ENCODE measurements around the gene PAX2.

Gene PAX2

DNA sequence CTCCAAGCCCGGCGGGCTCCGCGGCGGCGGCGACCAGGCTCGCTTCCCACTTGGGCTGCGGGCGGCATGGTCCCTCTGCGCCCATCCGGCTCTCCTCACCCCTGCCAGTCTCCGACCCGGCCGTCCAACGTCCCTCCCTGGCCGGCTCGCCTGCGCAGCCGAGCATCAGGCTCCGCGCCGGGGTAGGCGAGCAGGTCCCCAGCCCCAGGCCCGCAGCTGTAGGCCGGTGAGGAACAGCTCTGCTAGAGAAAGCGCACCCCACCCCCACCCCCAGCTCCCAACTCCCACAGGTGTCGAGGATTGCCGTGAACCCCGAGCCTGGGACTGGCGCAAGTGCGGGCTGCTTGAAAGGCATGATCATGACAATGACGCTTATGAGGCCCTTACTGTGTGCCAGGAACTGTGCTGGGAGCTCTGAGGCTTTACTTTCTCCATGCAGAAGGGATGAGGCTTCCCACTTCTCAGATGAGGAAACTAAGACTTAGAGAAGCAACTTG lies 20.8 kb upstream of the PAX2 start:
- no peak for DNase-seq (ENCODE audit: low read depth in 2 of 2, low spot score in 1 of 2)

DNA sequence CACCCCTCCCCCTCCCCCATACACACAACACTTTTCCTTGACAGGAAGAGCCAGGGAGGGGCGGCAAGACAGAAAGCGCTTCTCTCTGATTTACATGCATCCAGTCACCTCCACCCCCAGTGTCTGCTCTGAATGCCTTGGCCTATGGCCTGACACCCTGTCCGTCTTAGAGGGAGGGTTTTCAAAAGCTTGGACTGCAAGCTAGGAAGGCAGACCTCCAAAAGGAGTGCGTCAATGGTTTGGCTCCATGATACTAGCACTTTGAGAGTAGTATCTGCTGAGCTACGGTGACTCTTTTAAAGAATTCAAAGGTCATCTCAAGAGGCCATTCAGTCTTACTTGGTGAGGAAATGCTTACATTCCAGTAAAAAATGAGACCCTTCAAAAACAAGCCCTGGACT lies 20.3 kb upstream of the PAX2 start:
- no peak for DNase-seq (ENCODE audit: low read depth in 2 of 2, low spot score in 1 of 2)

DNA sequence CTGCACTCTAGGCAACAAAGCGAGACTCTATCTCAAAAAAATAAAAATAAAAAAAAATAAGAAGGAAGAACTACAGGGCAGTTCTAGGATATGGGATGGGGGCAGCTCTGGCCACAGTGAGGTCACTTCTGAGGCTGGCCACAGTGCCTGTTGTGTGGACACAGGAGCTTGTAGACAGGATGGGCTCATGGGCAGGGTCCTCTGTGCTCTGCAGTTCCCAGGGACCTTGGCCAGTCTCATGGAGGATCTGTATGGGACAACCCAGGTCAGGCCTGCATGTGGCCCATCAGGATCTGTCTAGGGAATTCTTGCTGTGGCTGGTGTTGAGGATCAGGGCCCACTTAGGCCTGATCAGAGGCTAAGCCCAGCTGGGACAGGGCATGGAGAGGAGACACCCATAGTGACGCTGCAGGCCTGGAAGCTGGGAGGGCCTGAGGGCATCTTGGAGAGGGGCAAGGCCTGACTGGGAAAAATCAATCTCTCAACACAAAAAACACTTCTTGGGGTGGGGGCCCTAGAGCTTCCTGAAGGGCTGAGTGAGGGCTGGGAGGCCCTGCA lies 19.4 kb upstream of the PAX2 start:
- no peak for DNase-seq (ENCODE audit: low read depth in 2 of 2, low spot score in 1 of 2)

DNA sequence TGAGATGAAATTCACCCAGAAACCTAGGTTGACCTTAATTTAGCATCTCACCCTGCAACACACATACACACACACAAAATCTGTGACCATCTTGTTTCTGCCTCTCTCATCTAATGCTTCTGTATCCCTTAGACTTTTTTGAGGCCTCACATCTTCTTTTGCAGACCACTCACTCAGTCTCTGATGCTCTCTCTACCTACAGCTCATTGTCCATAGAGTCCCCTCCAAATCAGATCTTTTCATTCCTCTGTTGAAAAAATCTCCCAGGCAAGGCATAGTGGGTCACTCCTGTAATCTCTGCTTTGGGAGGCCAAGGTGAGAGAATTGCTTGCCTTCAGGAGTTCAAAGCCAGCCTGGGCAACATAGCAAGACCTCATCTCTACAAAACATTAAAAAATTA lies 17.6 kb upstream of the PAX2 start:
- no peak for DNase-seq (ENCODE audit: low read depth in 2 of 2, low spot score in 1 of 2)

DNA sequence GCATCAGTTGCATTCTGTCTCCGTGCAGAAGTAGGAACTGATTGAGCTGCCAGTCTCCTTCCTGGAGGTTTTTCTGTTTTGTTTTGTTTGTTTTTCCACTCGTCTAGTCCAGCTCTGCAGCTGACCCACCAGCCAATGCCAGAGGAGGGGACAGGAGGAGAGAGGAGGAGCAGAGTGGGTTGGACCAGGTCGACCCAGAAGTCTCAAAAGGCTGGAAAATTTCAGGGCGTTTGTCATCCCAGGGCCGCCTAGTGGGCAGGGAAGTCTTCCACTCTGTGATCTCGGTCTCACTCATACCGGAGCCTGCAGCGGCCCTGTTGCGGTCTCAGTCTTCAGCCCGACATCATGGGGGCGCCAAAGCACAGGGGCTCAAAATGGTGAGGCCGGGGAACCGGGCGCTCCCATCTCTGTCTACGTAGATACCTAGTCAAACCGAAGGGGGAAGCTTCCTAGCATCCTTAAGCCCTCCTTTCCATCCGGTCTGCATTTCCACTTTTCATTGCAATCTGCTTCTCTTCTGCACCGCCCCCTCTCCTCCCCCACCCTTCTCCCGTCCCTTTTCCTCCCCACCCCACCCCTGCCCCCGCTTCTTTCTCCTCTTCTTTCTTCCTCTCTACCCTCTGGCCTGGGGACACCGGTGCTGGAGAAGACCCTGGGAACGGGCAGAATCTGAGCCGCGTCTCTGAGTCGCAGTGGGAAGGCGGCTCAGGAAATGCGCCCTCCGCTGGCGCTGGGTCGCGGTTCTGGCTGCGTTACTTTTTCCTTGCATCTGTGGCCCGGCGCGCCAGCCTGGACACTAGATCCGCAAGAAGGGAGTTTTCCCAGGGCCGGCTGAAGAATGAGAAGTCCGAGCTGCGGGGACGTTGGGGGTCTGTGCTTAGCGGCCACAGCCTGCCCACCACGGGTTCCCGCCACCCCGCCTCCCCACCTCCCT lies 16.2 kb upstream of the PAX2 start:
- DNase-seq (ENCODE audit: low read depth in 2 of 2, low spot score in 1 of 2): no peak

DNA sequence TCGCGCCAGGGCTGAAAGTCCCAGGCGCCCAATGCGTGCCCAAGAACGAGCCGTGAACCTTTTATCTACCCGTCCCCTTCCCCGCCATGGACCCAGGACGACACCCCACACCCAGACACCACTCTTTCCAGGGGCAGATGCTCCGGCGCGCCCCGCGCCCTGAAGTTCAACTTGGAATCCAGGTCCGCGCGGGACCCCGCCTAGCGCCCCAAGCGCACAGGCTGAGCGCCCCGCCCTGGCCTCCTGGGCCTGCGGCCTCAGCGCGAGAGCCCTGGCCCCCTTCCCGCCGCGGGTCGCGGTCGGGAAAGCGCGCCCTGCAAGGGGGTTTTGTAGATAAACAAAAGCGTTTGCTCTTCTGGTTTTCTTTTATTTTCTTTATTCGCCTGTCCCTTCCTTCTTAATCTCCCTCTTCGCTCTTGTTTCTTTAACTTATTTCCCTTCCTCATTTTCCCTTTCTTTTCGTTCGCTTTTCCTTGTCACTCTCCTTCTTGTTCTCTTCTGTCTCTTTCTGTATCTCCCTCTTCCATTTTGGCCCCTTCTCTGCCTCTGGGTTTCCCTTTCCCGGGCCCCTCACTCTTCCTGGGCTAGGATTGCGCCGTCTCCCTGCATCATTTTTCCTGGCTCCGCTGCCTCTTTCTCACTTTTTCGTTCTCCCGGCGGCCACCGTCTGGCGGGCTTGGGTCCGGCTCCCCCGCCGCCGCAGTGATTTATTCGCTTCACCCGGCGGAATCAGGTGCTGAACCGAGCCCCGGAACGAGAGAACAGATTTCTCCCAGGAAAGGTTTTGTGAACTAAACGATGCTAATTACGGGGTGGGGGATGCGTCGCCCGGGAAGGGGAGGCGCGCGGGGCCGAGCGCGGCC lies 15.3 kb upstream of the PAX2 start:
- no peak for DNase-seq (ENCODE audit: low read depth in 2 of 2, low spot score in 1 of 2)

DNA sequence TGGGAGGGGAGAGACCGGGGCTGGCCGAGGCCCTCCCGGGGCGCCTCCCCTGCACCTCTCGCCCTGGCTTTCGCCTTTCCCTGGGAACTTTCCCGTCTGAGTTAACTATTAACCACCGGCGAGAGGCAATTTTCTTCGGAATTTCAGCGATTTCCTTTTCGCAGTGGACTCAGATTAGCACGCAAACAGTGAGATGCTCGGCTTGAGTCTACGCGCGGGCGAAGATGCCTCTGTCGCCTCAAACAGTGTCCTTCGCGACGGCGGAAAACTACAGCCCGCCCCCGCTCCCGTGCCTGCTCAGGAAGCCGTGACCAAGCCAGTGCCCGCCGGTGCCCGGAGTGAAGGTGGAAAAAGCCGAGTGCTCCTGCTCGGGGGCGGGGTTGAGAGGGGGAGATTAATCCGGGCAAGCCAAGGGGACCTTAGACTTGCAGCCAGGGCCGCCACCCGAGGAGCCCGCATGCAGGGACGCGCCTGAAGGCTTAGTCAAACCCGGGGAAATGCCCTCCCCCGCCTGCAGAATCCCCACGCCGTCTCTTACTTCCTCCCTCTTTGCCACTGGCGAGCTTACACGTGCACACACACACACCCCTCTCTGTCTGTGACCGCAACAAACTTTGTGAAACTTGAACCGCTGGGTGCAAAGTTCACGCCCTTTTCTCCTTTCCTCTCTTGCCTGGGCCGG lies 14.5 kb upstream of the PAX2 start:
- no peak for DNase-seq (ENCODE audit: low read depth in 2 of 2, low spot score in 1 of 2)

DNA sequence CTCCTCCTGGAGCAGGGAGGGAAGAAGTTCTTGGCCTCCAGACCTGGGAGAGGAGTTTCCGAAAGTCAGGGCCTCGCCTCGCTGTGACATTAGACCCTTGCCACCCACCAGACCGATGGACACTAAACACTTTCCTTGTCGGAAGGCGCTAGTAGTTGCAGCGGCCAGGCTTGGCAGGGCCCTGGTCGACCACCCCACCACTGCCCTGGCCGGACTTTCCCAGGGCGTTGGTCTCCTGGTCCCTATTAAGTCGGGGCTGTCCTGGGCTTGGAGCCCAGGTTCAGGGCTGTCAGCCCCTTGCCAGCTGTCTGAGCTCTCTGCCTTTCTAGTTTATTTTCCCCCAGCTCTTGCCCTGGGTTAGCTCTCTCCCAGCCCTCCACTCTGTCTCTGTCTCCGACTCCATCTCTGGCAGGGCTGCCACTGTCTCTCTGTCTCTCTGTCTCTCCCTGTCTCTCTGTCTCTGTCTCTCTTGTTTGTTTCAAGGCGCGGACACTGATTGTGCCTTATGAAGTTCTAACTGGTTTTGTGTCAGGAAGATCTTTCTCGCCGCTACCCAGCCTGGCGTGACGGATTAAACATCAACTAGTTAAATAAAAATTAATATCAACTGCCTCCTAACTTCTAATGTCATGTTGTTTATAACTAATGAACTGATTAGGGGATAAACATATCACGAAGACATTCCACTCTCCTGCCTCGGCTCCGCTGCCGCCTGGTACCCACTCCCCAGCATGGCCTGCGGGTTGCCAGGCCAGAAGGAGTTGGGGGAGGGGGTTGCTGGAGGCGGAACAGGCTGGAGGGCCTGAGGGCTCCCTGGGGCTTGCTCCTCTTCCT lies 13.8 kb upstream of the PAX2 start:
- DNase-seq (ENCODE audit: low read depth in 2 of 2, low spot score in 1 of 2): no peak

DNA sequence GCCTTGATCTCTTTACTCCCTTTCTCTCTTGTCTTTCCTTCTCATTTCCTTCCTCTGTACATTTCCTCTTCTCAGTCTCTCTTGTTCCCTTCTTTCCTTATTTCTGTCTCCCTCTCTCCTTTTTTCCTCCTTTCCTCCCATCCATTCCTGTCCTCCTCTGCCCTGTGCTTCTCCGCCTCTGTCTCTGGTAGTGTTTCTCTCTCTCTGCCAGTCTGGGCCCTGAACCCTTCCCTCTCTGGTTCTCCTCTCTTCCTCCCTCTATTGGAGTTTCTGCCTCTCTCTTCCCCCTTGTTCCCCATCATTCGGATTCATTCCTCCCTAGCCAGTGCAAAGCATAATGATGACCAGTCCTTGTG lies 13.2 kb upstream of the PAX2 start:
- DNase-seq (ENCODE audit: low read depth in 2 of 2, low spot score in 1 of 2): no peak

DNA sequence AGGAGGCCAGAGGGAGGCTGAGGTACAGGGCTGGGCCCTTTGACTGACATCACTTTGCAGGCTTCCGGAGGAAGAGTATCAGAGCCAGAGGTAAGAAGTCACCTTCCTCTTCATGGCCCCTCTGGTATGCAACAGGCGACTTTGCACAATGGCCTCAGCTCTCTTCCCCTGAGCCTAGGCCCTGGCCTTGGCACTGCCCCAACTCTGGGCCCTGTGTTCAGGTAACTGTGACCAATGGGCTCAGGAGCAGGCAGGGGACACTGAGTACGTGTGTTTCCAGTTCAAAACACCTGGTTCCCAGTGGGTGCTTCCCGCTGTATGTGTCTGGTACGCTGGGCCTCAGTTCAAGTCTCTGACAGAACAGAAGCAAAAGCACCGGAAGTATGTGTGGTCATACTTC lies 12.1 kb upstream of the PAX2 start:
- no peak for DNase-seq (ENCODE audit: low read depth in 2 of 2, low spot score in 1 of 2)

DNA sequence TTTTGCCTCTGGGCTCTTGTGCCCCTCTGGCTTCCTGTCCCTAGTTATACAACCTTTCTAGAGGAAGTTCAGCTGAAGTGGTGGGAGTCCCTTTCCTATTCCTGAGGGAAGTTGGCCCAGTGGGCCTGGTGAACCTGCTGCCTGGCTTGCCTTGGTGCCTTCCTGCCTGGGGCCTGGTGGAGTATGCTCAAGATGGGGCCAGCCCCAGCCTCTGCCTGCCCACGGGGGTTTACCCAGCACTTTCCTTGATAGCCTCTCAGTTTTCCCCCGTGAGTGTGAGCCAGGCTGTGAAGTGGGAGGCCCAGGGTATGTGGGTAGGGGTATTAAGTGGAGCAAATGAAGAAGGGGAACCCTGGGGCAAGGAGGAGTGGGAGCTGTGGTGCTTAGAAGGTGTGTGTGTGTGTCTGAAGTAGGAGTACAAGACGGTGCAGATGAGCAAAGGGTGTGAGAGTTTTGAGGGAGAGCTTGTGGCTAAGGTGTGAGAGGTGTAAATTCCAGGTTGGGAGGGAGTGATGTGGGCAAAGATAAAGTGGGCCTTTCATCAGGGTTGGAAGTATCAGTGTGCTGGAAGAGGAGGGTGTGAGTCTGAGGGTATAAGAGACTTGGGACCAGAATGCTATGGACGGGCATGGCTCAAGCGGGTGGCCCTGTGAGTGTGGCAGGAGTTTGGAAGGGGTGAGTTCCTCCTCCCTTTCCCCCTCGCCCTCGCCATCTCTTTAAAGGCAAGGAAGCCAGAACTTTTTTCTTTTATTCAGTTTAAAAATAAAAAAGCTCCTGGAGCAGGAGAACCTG lies 10.9 kb upstream of the PAX2 start:
- no peak for DNase-seq (ENCODE audit: low read depth in 2 of 2, low spot score in 1 of 2)

DNA sequence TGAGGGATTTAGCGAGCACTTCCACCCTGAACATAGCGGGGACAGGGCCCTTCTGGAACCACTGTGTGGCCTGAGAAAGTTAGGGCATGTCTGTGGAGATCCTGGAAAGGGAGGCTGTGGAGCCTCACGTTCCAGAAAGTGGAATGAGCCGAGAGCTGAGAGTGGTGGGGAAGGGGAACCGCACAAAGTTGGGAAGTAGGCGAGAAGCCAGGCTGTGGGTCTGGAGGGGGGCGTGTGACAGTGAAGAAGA lies 10.4 kb upstream of the PAX2 start:
- DNase-seq (ENCODE audit: low read depth in 2 of 2, low spot score in 1 of 2): no peak

DNA sequence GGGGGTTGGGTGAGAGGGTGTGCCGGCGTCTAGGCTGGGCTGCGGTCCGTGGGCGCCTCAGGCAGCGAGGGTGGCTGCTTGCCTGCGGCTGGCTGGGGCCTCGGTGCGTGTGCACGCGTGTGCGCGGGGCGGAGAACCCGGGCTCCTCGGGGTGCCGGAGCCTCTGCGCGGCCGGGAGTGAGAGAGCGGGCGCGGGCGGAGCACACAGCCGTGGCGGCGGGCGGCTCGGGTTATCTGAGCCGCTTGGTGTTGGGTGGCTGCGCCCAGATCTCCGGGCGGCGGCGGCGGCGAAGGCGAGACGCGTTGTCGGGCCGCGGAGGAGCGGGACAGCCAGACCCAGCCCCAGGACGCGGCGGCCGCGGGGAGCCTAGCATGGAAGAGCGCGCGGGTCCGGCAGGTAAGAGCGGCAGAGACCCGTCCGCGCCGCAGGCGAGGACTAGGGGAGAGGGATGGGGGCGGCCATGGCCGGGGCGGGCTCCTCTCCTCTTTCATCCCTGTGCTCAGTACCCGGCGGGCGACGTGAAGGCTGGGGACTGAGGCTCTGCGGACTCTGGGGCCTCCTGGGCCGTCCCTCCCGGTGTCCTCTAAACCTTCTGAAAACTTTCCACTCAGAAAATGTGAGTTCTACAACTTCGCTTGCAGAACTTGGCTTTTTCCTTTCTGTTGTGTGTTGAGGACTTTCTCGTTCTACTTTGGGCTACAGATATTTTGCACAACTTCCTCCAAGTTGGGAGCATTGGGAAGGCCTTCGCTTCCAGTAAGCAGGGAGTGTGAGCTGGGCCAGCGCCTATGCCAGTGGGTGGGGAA lies 9.8 kb upstream of the PAX2 start:
- DNase-seq (ENCODE audit: low read depth in 2 of 2, low spot score in 1 of 2): no peak

DNA sequence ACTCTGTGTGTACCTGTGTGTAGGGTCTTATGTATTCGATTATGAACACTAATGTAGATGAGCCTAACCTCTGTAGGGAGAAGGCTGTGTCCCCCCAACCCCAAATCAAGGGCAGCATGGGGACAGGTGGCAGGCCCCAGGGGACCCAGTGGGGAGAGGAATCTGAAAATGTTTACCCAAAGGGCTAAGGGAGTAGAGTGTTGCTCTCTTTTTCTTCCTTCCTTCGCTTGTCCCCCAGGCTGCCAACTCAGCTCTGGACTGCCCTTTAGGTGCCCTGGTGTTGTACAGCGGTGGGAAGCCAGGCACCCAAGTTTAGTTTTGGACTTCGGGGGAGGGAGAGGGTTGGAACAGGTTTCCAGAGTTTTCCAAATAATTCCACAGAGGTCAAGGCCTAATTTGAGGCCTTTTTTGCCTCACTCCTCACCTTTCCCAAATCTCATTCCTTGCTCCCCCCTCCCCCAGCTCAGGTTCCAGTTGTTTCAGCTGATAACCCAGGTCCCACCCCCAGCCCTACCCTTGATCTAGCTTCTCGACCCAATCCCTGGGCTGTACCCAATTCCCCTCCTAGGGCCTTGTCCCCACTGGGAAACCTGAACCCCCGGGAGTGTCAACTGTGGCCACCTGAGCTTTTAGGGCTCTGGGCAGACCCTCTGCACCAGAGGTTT lies 9.1 kb upstream of the PAX2 start:
- no peak for DNase-seq (ENCODE audit: low read depth in 2 of 2, low spot score in 1 of 2)

DNA sequence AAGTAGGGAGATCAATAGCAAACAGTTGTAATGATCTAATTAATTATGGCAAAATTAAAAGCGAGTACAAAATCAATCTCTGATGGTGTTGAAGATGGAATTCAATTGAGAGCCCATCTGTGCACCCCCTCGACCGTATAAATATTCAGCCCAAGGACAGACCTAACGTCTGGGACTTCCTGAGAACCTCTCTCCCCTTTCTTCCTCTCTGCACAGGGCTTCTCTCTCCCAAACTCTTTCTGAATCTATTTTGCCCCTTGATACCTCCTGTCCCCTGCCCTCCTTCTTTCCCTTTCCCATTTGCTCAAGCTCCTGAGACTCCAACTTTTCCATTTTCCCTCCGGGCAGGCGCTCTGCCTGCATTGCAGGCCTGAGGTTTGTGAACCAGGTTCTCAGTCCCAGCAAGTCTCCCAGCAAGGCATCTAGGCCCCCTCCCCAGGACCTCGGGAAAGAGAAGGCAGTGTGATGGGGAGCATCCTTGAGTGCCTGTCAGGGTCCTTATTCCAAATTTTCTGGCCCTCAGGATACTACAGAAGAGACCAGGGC lies 8.5 kb upstream of the PAX2 start:
- no peak for DNase-seq (ENCODE audit: low read depth in 2 of 2, low spot score in 1 of 2)

DNA sequence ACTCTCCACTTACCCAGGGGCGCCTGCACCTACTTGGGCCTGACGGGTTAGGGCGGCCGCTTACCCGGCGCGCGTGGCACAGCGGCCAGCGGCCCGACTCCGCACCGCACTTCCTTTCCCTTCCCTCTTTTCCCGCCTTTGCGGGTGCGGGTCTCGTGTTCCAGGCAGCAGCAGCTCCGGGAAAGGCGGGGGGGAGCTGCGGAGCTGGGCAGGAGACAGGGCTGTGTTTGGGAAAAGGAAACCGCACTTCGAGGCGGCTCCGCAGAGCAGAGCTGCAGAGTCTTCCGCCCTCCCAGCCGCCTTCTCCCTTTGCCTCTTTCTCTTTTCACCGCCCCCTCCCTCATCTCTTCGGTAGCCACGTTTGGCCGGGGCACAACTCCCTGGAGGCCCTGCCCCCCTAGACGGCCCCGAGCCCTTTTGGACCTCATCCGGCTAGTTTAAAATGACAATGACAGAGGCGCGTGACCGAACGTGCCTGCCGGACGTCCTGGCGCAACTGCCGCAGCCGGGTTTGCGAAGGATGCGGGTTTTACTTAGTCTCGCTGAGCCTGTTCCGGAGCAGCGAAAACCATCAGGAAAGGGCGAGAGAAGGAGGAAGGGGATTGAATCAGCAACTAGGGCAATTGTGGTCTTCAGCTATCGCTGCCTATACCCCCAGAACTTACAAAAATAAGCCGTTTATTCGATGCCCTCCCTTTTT lies 7.9 kb upstream of the PAX2 start:
- no peak for DNase-seq (ENCODE audit: low read depth in 2 of 2, low spot score in 1 of 2)

DNA sequence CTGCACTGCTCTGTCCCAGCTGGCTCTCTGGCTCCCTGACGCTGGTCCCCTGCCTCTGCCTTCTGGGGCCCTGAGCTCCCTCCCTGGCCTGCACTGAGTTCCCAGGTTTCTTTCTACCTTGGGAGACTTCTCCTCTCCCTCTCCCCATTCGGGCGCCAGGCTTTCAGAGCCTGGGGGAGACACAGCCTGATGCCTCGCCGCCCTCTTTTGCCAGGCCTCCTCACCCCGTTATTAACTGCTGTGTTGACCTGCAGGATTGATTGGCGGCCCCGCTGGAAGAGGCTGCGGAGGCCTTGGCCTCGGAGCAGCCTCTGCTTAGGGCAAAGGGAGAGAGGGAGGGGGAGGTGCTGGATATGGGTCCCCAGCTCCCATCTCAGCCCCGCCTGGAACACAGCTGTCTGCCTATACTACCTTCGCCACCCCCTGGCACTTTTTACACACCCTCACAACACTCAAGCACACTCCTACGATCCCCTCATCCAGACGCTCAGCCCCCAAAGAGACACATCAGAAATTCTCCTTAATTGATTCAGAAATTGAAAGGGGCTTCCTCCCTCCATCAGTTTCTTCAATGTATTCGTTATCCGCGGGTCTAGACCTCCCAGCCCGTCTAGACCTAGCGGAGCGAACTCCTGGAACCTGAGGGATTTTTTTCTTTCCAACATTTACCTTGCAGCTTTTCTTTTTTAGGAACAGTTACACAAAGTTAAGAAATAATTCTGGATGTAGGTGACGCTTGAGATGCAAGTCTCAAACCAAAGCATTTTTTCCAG lies 7.1 kb upstream of the PAX2 start:
- no peak for DNase-seq (ENCODE audit: low read depth in 2 of 2, low spot score in 1 of 2)
